Activated gamma-delta T cell treated with anti-CD3 and anti-CD28 coated beads, Interleukin-2, amount 50 U/mL, for 16 hours (primary cell): ENCODE results near the gene TMEM208.

Experiments used
- DNase-seq: peaks from one replicate; pipeline ENCODE4 v3.0.0-alpha.2; 2020; ENCODE audit warnings: low read depth

TMEM208 gene

DNA sequence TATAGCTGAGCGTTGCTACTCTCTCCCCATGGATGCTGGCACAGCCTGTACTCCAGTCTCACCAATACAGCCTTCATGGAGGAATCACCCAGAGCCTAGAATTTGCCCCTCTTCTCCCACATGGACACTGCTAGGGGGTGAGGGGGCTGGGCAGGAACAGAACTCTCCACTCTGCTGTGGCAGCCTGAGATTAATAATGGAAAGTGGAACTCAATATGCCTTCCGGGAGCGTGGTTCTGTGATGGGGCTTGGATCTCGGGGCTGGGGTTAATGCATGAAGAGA, 23.1 kb downstream of the TMEM208 start:
- DNase-seq = no peak

DNA sequence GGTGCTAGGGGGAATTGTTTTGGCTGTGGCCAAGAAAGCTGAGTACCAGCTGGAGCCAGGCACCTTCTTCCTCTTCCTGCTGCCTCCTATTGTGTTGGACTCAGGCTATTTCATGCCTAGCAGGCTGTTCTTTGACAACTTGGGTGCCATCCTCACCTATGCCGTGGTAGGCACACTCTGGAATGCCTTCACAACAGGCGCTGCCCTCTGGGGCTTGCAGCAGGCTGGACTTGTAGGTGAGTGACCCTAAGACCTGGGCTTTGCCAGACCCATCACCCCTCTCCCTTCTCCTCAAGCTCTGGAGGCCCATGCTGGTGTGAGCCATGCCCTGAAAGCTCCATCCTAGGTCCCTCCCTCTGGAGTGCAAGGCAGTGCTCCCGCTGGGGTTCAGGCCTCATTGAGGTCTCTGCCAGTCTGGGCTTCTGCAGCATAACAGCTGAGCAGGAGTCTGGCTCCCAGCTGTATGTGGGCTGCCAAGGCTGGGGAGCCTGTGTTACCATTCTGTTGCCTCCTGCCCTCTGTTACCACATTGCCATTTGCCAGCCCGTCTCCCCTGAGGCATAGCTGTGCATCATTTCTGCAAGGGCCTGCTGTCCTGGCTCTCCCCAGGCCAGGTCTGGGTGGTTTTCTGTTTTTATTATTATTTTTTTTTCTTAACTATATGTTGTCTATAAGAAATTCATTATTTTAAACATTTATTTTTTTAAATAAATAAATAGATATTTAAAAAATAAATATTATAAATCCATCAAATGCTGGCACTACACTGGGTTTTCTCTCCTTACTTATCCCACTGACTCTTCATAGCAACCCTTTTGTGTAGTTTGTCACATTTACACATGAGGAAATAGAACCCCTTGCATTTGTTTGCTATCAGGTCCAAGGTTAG, 25.9 kb downstream of the TMEM208 start:
- DNase-seq = no peak

GRCh38 chr16:67254801-67255552, 28.0 kb downstream of the TMEM208 start:
- DNase-seq = no peak

DNA sequence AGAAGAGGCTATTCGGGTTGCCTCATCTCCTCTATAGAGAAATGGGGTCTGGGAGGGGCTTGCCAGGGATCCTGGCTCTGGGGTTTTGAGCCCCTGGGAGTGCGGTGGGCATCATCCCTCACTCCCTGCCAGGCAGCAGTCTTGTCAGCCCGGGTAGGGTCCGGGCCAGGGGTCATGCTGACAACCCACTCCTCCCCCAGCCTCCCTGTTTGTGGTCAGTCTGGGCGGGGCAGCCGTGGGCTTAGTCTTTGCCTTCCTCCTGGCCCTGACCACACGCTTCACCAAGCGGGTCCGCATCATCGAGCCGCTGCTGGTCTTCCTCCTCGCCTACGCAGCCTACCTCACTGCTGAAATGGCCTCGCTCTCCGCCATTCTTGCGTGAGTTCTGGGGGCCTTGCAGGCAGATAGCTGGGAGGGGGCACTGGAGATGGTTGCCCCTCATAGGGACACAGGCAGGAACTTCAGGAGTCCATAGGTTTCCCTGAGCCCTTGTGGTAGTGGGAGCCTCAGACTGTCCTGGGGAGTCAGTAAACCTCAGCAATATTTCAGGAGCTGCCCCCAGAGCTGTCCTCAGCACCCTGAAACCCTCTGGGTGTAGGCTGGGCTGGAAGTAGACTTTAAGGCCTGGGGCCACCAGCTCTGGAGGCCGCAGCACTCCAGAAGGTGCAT, 28.8 kb downstream of the TMEM208 start:
- no peak for DNase-seq

GRCh38 chr16:67256701-67257230, 29.8 kb downstream of the TMEM208 start:
- no peak for DNase-seq

DNA sequence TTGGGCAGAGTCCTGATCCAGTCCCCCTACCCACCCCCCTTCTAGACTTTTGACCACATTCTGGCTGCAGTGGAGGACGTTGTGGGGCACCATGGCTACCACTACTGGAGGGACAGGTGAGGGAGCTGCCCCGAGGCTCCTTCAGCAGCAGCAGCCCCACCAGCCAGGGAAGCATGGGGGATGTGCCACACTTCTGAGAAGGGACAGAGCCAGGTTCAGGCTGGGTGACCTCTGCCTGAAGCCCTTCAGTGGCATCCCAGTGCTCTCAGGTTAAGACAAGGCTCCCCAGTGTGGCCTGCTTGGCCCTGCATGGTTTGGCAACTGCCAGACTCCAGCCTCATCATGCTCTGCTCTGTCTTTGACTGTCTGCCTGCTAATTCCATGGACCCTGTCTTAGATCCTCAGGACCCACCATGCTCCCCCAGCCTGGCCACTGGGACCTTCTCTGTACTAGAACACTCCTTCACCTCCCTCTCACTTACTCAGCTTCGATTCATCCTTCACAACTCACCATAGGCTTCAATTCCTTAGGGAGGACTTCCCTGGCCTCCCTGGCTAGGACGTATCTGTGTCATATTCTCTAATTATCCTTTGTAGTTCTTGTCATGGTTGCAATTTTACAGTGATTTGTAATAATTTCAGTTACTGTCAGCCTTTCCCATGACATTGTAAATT, 30.7 kb downstream of the TMEM208 start:
- DNase-seq = no peak

DNA sequence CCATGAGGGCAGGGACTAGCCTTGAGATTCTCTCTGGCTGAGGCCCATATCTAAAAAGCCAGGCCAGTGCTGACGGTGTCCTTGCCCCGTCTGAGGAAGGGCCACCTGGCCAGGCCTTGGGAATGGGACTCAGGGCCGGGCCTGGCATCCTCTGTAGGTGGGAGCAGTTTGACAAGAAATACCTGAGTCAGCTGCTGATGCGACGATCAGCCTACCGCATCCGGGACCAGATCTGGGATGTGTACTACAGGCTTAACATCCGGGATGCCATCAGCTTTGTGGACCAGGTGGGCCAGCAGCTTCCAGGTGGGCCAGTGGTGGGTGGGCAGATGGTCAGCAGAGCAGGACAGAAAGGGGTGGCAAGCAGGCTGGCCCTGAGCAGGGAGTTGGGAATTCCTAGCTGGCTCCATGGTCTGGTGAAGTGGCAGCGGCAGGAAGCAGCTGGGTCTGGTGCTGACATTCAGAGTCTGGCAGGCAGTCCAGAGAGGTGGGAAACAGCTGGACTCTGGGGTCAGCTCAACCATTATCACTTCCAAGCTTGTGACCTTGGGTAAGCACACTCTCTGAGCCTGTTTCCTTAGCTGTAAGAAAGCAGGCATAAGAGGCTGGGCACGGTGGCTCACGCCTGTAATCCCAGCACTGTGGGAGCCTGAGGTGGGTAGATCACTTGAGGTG, 31.4 kb downstream of the TMEM208 start:
- DNase-seq = no peak

- DNase-seq = no peak
Observed at GRCh38 chr16:67259705-67260104, 32.8 kb downstream of the TMEM208 start.

DNA sequence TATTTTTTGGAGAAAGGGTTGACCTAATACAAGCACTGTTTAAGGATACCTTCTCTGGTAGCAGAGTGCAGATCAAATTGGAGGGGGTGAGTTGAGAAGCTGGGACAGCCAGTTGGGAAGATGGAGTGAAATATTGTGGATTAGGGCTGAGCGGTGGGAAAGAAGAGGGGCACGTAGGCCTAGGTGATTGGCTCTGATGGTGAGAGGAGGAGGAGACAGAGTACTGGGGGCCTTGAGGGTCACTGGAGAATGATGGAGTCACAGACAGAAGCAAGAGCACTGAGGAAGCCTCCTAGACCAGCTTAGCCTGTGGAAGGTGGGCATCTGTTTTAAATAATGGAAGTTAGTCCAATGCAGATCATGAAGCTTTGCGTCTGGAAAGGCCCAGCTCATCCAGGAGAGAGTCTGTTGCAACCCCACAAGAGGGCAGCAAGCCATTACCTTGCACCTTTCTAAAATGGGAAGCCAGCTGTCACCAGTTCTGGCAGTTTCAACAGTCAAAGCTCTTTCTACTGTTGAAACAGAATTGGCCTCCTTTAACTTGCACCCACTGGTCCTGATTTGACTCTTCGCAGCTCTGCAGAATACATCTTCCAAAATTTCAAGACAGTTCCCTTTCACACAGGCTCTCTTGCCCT, 33.6 kb downstream of the TMEM208 start:
- no peak for DNase-seq

DNA sequence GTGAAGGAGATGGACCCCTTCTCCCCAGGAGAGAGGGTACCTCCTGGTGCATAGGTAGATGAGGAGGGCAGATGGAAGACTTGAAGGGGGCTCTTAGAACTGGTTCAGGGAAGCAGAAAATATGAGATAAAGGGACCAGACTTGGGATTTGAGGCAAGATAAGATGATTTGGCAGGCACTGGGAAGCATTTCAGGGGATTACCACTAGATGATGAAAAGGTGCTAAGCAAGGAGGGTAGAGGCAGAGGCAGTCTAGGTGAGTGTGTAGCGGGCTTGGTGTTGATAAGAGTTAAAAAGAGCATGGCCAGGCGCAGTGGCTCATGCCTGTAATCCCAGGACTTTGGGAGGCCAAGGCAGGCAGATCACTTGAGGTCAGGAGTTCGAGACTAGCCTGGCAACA, 36.3 kb downstream of the TMEM208 start:
- no peak for DNase-seq

- no peak for DNase-seq
Observed at GRCh38 chr16:67264277-67264676, 37.3 kb downstream of the TMEM208 start.

- DNase-seq = no peak
Observed at GRCh38 chr16:67264866-67265265, 37.9 kb downstream of the TMEM208 start.

DNA sequence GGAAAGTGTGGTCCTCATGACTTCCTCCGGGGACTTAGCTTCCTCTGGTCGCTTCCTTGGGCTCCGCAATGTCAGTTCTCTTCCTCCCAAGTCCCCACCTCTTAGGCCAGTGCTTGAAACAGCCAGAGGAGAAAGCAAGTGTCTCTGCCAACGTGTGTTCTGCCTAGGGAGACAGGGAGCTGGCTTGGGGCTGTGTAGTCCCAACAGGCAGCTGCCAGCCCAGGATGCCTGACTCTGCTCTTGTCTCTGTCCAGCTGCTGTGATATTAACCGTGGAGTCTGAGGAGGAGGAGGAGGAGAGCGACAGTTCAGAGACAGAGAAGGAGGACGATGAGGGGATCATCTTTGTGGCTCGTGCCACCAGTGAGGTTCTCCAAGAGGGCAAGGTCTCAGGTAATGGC, 38.9 kb downstream of the TMEM208 start:
- DNase-seq = no peak

DNA sequence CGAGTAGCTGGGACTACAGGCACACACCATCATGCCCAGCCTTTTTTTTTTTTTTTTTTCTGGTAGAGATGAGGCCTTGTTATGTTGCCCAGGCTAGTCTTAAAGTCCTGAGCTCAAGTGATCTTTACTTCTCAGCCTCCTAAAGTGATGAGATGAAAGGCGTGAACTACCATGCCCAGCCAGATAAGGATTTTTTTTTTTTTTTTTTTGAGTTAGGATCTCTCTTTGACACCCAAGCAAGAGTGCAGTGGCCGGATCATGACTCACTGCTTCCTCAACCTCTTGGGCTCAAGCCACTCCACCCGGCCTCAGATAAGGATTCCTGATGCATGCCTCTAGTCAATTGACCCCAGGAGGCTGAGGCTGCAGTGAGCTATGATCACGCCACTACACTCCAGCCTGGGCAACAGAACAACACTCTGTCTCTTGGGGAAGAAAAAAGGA, 41.2 kb downstream of the TMEM208 start:
- no peak for DNase-seq

- DNase-seq = no peak
Observed at GRCh38 chr16:67269766-67270165, 42.8 kb downstream of the TMEM208 start.

DNA sequence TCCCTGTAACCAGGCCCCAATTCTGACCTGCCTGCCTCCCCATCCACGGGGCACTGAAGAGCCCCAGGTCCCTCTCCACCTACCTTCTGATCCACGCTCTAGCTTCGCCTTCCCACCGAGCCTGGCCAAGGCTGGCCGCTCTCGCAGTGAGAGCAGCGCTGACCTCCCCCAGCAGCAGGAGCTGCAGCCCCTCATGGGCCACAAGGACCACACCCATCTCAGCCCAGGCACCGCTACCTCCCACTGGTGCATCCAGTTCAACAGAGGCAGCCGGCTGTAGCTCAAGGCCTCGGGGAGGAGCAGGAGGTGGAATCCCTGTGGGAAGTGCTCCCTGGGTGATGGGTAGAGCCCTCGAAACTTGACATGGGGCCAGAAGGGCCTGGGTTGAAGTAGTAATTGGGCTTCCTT, 44.0 kb downstream of the TMEM208 start:
- no peak for DNase-seq

DNA sequence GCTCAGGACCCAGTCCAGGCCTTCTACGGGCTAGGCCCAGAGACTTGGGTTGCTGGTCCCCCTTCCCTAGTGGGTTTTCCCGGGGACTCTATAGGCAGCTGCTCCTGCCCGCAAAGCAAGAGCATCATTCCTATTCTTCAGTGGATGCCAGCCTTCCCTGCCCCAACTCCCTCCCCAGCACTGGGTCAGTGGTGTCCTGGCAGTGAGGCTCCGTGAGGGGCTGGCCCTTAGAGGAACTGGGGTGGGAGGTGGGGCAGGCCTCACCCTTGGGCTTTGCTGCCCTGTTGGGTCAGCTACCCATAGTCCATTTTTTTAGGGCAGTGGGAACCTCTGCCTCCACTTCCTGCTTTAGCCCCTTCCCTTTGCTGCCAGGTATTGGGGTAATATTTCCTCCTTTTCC, 44.5 kb downstream of the TMEM208 start:
- DNase-seq = no peak

DNA sequence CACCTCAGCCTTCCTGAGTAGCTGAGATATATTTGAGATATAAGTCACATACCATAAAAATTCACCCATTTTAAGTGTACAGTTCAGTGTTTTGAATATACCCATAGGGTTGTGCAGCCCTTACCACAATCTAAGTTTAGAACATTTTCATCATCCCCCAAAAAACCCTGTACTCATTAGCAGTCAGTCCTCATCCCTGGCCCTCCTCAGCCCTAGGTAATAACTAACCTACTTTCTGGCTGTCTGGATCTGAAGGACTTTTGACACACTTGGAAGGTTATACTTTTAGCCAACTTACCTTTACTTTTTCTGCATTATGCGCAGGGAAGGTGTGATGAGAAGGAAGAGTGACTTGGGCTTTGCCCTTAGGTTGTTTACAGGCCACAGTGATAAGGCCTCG, 48.4 kb downstream of the TMEM208 start:
- DNase-seq = no peak

DNA sequence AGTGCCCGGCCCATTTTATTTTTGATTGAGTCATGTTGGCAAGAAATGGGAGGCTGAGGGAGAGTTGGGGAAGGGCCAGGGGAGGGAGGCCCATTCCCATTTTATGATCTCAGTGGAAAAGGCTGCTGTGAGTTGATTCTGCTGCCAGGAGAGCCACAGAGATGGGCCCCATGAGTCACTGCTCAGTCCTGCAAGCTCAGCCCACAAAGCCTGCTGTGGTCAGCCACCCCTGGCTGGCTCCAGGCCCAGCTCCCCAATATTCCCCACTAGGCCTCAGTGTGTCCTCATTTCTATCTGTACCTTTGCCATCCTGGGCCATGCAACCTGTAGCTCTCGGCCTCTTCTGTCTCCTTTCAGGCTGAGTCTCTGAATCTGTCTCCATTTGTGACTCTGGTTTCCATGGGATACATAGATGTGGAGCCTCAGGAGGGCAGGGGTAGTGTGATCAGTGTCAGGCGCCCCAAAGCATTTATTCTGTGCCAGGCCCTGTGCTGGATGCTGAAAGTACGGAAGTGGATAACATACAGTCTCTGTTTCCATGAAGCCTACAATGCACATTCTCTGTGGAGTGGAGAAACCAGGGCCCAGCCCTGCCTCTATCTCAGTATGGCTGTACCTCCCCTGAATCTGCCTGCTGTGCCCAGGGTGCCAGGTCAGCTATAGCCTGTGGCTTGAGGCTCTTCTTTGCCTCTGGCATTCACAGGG, 50.5 kb downstream of the TMEM208 start:
- DNase-seq = no peak

DNA sequence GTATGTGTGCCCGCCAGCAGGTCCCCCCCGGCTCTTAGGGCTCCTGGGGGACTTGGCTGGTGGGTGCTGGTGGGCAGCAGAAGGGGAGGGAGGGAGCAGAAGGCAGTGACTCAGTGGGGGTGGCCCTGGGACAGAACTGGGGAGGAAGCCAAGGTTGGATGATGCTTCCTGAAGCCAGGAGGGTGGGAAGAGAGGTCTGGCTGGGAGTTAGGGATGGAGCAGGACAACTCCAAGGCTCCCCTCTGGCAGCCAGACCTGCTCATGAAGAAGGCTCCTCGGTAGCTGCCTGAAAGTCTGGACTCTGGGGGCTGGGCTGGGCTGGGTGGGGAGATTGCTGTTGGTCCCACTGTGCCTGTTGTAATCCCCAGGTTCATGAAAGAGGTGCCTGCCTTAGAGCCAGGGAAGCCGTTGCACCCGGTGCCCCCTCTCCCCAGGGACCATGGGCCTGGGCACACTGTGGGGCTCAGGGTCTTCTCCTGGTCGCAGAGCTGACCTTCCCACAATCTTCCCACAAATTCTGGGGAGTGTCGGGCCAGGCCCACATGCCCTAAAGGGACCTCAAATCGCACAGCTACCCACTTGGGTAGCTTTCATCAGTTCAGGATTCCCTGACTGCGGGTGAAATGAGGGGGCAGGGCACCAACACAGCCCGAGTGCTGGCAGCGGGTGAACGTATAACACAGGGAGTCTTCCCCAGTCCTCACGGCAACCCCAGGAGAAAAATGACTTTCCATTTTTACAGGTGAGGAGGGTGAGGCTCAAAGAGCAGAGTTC, 51.3 kb downstream of the TMEM208 start:
- no peak for DNase-seq
